ENCODE measurements around the gene RPN1.

Gene RPN1

GRCh38 chr3:128648940-128649663 lies 1.5 kb downstream of the RPN1 start:
- DNase-seq: no peak

GRCh38 chr3:128648402-128648801 lies 2.2 kb downstream of the RPN1 start:
- no peak for DNase-seq

GRCh38 chr3:128647307-128647706 lies 3.3 kb downstream of the RPN1 start:
- DNase-seq: no peak

GRCh38 chr3:128634075-128634611 lies 16.5 kb downstream of the RPN1 start:
- DNase-seq: no peak

GRCh38 chr3:128632301-128632700 lies 18.3 kb downstream of the RPN1 start:
- DNase-seq: no peak

- no peak for DNase-seq
Measured at GRCh38 chr3:128629936-128630335, 20.7 kb downstream of the RPN1 start.

- no peak for DNase-seq
Measured at GRCh38 chr3:128625409-128625945, 25.1 kb downstream of the RPN1 start.

- DNase-seq: no peak
Measured at GRCh38 chr3:128624526-128625138, 26.0 kb downstream of the RPN1 start.

- DNase-seq: no peak
Measured at GRCh38 chr3:128623762-128624176, 26.8 kb downstream of the RPN1 start.

- no peak for DNase-seq
Measured at GRCh38 chr3:128621931-128622330, 28.7 kb downstream of the RPN1 start.

GRCh38 chr3:128621234-128621633 lies 29.4 kb downstream of the RPN1 start:
- DNase-seq: no peak

GRCh38 chr3:128620268-128620691 lies 30.3 kb downstream of the RPN1 start:
- DNase-seq: peak; percentile 52

GRCh38 chr3:128619146-128619890 lies 31.3 kb downstream of the RPN1 start:
- DNase-seq: peak; percentile 40

GRCh38 chr3:128618398-128618726 lies 32.3 kb downstream of the RPN1 start:
- DNase-seq: no peak

GRCh38 chr3:128617557-128618397 lies 32.8 kb downstream of the RPN1 start:
- peak; percentile 99 for DNase-seq

GRCh38 chr3:128617270-128617556 lies 33.4 kb downstream of the RPN1 start:
- DNase-seq: no peak

- no peak for DNase-seq
Measured at GRCh38 chr3:128616516-128617269, 33.9 kb downstream of the RPN1 start.

GRCh38 chr3:128614076-128614475 lies 36.5 kb downstream of the RPN1 start:
- no peak for DNase-seq

GRCh38 chr3:128613083-128613829 lies 37.4 kb downstream of the RPN1 start:
- no peak for DNase-seq

- no peak for DNase-seq
Measured at GRCh38 chr3:128610451-128611070, 40.1 kb downstream of the RPN1 start.

- no peak for DNase-seq
Measured at GRCh38 chr3:128609294-128609693, 41.3 kb downstream of the RPN1 start.

Measured in activated CD4-positive, alpha-beta T cell treated with anti-CD3 and anti-CD28 coated beads for 48 hours (primary cell).